Liver (tissue), 9 donors: Measurements from ENCODE around the gene TMEM94. TPM values are rescaled to one million over a fixed set of nuclear protein-coding genes. Genes with fewer than 3 reads are reported as not detected.

Source experiments
- DNase-seq: peaks from one replicate; pipeline ENCODE4 v3.0.0-alpha.2; 2017; ENCODE audit warnings: low spot score
- H3K27ac ChIP-seq, 2 donors: one replicate each; pipeline ENCODE4 v1.7.0; 2013; ENCODE audit warnings: inconsistent platforms in 2 of 2, low read length in 2 of 2, control low read depth in 1 of 2, low read depth in 1 of 2, mild to moderate bottlenecking in 1 of 2
- H3K27me3 ChIP-seq, 4 donors: one replicate each; pipeline versions ENCODE4 v1.6.1 to v1.7.0; 2013; ENCODE audit warnings: low read length in 3 of 4, inconsistent platforms in 1 of 4, mild to moderate bottlenecking in 1 of 4, moderate library complexity in 1 of 4; ENCODE audit not compliant: control insufficient read depth in 4 of 4, insufficient read depth in 4 of 4
- H3K36me3 ChIP-seq, 4 donors: one replicate each; pipeline versions ENCODE4 v1.6.1 to v1.7.0; 2013; ENCODE audit warnings: low read length in 3 of 4, mild to moderate bottlenecking in 3 of 4, low read depth in 1 of 4, moderate library complexity in 1 of 4; ENCODE audit not compliant: control insufficient read depth in 4 of 4, insufficient read depth in 3 of 4
- H3K4me1 ChIP-seq, 4 donors: one replicate each; pipeline versions ENCODE4 v1.6.1 to v1.7.0; 2013; ENCODE audit warnings: low read length in 3 of 4, mild to moderate bottlenecking in 3 of 4, moderate library complexity in 1 of 4; ENCODE audit not compliant: control insufficient read depth in 4 of 4, insufficient read depth in 4 of 4
- H3K4me3 ChIP-seq, 3 donors: one replicate each; pipeline versions ENCODE4 v1.6.1 to v1.7.0; 2013; ENCODE audit warnings: low read length in 3 of 3, control low read depth in 1 of 3, low read depth in 1 of 3, mild to moderate bottlenecking in 1 of 3
- H3K9ac ChIP-seq, 2 donors: one replicate each; pipeline ENCODE4 v1.7.0; 2013; ENCODE audit warnings: low read length in 2 of 2, mild to moderate bottlenecking in 2 of 2, moderate library complexity in 2 of 2, control low read depth in 1 of 2, low read depth in 1 of 2
- H3K9me3 ChIP-seq, 4 donors: one replicate each; pipeline versions ENCODE4 v1.6.1 to v1.7.0; 2013; ENCODE audit warnings: low read length in 3 of 4; ENCODE audit not compliant: control insufficient read depth in 4 of 4
- CTCF ChIP-seq: fragments of 150-350 bp; IDR thresholded peaks from 2 replicates; pipeline ENCODE4 v1.5.1; 2017; ENCODE audit warnings: improper control_type of control experiment, low read depth, low read length; ENCODE audit not compliant: missing input control
- EGR1 ChIP-seq, 2 donors: IDR thresholded peaks; 2 replicates each; pipeline ENCODE4 v1.6.1; 2016 to 2018; ENCODE audit warnings: antibody characterized with exemption in 2 of 2, low read depth in 2 of 2
- FOXA1 ChIP-seq: IDR thresholded peaks from 2 replicates; pipeline ENCODE4 v1.6.1; 2016; ENCODE audit warnings: antibody characterized with exemption
- FOXA2 ChIP-seq: IDR thresholded peaks from 2 replicates; pipeline ENCODE4 v1.6.1; 2016; ENCODE audit warnings: antibody characterized with exemption
- GABPA ChIP-seq, 2 donors: IDR thresholded peaks in 1 of 2; conservative IDR thresholded peaks in 1 of 2; 2 replicates each; pipeline ENCODE4 v1.6.1; 2016; ENCODE audit warnings: antibody characterized with exemption in 2 of 2, mild to moderate bottlenecking in 1 of 2, moderate library complexity in 1 of 2
- HNF4A ChIP-seq, 2 donors: conservative IDR thresholded peaks; 2 replicates each; pipeline ENCODE4 v1.6.1; 2016; ENCODE audit warnings: antibody characterized with exemption in 2 of 2, mild to moderate bottlenecking in 2 of 2
- HNF4G ChIP-seq: IDR thresholded peaks from 2 replicates; pipeline ENCODE4 v1.6.1; 2016; ENCODE audit warnings: antibody characterized with exemption
- JUND ChIP-seq, 2 donors: IDR thresholded peaks; 2 replicates each; pipeline ENCODE4 v1.6.1; 2016; ENCODE audit warnings: antibody characterized with exemption in 2 of 2
- MAX ChIP-seq: IDR thresholded peaks from 2 replicates; pipeline ENCODE4 v1.6.1; 2016; ENCODE audit warnings: antibody characterized with exemption
- RAD21 ChIP-seq, 2 donors: IDR thresholded peaks; 2 replicates each; pipeline ENCODE4 v1.6.1; 2016; ENCODE audit warnings: antibody characterized with exemption in 2 of 2, mild to moderate bottlenecking in 2 of 2
- REST ChIP-seq: IDR thresholded peaks from 2 replicates; pipeline ENCODE4 v1.6.1; 2016; ENCODE audit warnings: antibody characterized with exemption, mild to moderate bottlenecking
- RXRA ChIP-seq, 2 donors: IDR thresholded peaks; 2 replicates each; pipeline ENCODE4 v1.6.1; 2017 to 2018; ENCODE audit warnings: antibody characterized with exemption in 2 of 2, mild to moderate bottlenecking in 1 of 2
- SP1 ChIP-seq: IDR thresholded peaks from 2 replicates; pipeline ENCODE4 v1.6.1; 2018; ENCODE audit warnings: antibody characterized with exemption, mild to moderate bottlenecking
- TAF1 ChIP-seq: conservative IDR thresholded peaks from 2 replicates; pipeline ENCODE4 v1.6.1; 2016; ENCODE audit warnings: antibody characterized with exemption, mild to moderate bottlenecking
- YY1 ChIP-seq: IDR thresholded peaks from 2 replicates; pipeline ENCODE4 v1.6.1; 2016; ENCODE audit warnings: antibody characterized with exemption, mild to moderate bottlenecking
- ZBTB33 ChIP-seq: IDR thresholded peaks from 2 replicates; pipeline ENCODE4 v1.6.1; 2016; ENCODE audit warnings: antibody characterized with exemption
- WGBS: extraction: QIAGEN DNeasy Blood & Tissue Kit; methylation state at CpG from one replicate; pipeline ENCODE4 v1.1.7; 2013; 5-methylcytosine and 5-hydroxymethylcytosine counted together
- polyA plus RNA-seq, 2 donors: library from polyadenylated mRNA; stranded (reverse) in 1 of 2; unstranded in 1 of 2; fragments of 200-250 nt in 1 of 2; fragments of >200 nt in 1 of 2; fragmentation: Nextera tagmentation in 1 of 2; extraction: Ambion mirVana in 1 of 2; gene quantifications; one replicate each; pipeline versions ENCODE4 v1.2.1 to v1.2.3, GENCODE V29; 2013 to 2015
- total RNA-seq, 2 donors: library from RNA; depleted of rRNA; stranded (reverse); fragments of >200 nt; gene quantifications; one replicate each; pipeline ENCODE4 v1.2.3, GENCODE V29; 2014
- donor health status: healthy.
- donor health status: healthy.
- donor health status: healthy.
- donor health status: healthy.
- donor health status: healthy.

Gene TMEM94
- total and polyA plus RNA-seq, 4 donors, result 15.6 to 31.0 (median 20.1) TPM

- Histone ChIP-seq H3K27ac (no peak overlapping the region), H3K9ac (no peak overlapping the region), H3K9me3 (no peaks in the 10 kb centered on the region), H3K27me3 (no peaks in the 10 kb centered on the region), H3K36me3 (peaks cover 0 to 10% (median 3%) of the 10 kb centered on the region in 4 donors), H3K4me3 (no peak overlapping the region), H3K4me1 (peaks cover 3 to 26% (median 16%) of the 10 kb centered on the region in 4 donors)
- no peak for DNase-seq
- 92% methylated on average over 8 of the region's 8 CpGs for WGBS
- TF ChIP-seq HNF4A (conservative IDR thresholded peaks at IDR 0.05) (no peak), JUND (IDR thresholded peaks at IDR 0.05) (no peak), RAD21 (IDR thresholded peaks at IDR 0.05) (no peak), HNF4G (no peak)
Observed at GRCh38 chr17:75535871-75536270, 79.4 kb downstream of the TMEM94 start.

- Histone ChIP-seq H3K4me1 (peaks cover 8 to 30% (median 18%) of the 10 kb centered on the region in 4 donors), H3K27ac (no peak overlapping the region), H3K9me3 (no peaks in the 10 kb centered on the region), H3K36me3 (peaks cover 0 to 10% (median 3%) of the 10 kb centered on the region in 4 donors), H3K27me3 (no peaks in the 10 kb centered on the region), H3K4me3 (no peak overlapping the region), H3K9ac (no peak overlapping the region)
- TF ChIP-seq SP1, result no peak
- no peak for TF ChIP-seq FOXA1
- no peak for TF ChIP-seq MAX
- WGBS, result 86% methylated on average over 10 of the region's 10 CpGs
- no peak for DNase-seq
Observed at GRCh38 chr17:75536366-75536765, 79.9 kb downstream of the TMEM94 start.

- peaks cover 9 to 41% (median 22%) of the 10 kb centered on the region in 4 donors for H3K4me1 ChIP-seq
- peaks cover 0 to 4% (median 0%) of the 10 kb centered on the region in 4 donors for H3K36me3 ChIP-seq
- no peak for DNase-seq
- TF ChIP-seq EGR1 (IDR thresholded peaks at IDR 0.05; ENCODE audit: low read depth in 2 of 2) (no peak), SP1 (no peak), FOXA1 (no peak), FOXA2 (no peak), MAX (no peak), TAF1 (no peak), RXRA (IDR thresholded peaks at IDR 0.05) (no peak), HNF4A (conservative IDR thresholded peaks at IDR 0.05) (no peak), CTCF (no peak), JUND (IDR thresholded peaks at IDR 0.05) (no peak), YY1 (no peak), ZBTB33 (no peak), RAD21 (IDR thresholded peaks at IDR 0.05) (no peak), GABPA (IDR thresholded peaks at IDR 0.05 in 1 of 2, conservative IDR thresholded peaks at IDR 0.05 in 1 of 2) (no peak), REST (no peak)
- WGBS, result 86% methylated on average over 13 of the region's 13 CpGs
- no peak overlapping the region for H3K4me3 ChIP-seq
- no peak overlapping the region for H3K9ac ChIP-seq
- H3K9me3 ChIP-seq, result no peaks in the 10 kb centered on the region
- H3K27ac ChIP-seq, result no peak overlapping the region
- H3K27me3 ChIP-seq, result no peaks in the 10 kb centered on the region
Observed at GRCh38 chr17:75539967-75540729, 83.7 kb downstream of the TMEM94 start.
